ENCODE data around the gene U2SURP. TPM values are rescaled to one million over a fixed set of nuclear protein-coding genes. Genes with fewer than 3 reads are reported as not detected.

The U2SURP gene
- 176 TPM in 2 replicates for total RNA-seq

DNA sequence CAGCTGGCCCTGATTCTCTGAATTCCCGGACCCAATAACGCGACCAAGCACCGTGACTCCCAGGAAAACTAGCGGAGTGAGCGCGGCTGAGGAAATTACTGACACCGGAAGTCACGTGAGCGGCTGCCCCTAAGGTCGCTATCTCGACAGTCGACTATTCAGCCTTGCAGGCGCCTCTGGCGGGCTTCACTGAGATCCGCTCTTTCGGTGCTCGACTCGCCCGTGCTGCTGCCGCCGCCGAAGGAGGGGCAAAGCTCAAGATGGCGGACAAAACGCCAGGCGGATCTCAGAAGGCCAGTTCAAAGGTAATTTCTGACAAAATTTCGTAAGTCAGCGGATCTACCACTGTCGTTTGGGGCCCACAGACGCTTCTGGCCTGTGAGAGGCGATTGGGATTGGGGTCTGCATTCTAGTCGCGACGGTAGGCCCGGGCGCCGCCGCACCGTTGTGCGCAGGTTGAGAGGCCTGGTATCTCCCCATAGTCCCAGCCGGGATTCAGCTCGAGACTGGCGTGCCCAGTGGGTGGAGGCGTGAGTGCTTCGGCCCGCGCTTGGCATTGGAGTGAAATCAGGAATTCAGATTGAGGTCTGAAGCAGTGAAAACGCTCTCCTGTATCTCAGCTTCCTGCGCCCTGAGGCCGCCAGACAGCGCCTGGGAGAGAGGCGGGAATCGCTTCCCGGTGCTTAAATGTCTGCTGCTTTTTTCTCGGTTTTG is at the start of gene U2SURP:
U2SURP (plus strand) TSS at position 202 of the 714 bp plus-strand sequence; CDS start at position 261, 59 bp downstream.
- peak within 1 kb of the TSS; percentile 94 for H3K4me3 Mint-ChIP-seq (ENCODE audit: low read depth)
- intact Hi-C loops (cut with micrococcal nuclease) = loop anchor here (1.0 to 5.0 kb wide), 8 partner anchors 10 to 970 kb away; partner anchors contain the start of genes ATR, DIPK2A and PLS1

DNA sequence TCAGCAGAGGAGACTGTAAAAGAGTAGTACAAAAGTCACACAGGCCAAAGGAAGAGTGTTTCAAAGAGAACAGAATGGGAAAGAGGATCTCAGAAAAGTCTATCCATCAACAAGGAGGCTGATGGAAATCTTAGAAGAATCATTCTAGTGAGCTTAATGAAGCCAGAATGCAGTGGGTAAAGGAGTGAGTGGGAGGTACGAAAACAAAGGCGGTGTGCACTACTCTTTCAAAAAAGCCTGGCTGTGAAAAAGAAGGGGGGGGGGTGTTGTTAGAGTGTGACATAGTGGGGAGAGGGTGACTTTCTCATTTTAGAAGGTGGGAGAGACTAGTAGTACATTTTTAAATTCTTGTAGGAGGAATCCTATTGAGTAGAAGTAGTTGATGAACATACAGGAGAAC is 49.6 kb upstream of the U2SURP start:
- no peaks in the 10 kb centered on the region for H3K36me3 Mint-ChIP-seq (ENCODE audit: low read depth)
- H3K27ac Mint-ChIP-seq = no peak overlapping the region
- DNase-seq (ENCODE audit: low spot score) = no peak
- peaks cover 64% of the 10 kb centered on the region for H3K27me3 Mint-ChIP-seq (ENCODE audit: low read depth)
- H3K4me3 Mint-ChIP-seq (ENCODE audit: low read depth) = no peak overlapping the region
- intact Hi-C loops (cut with micrococcal nuclease) = no loop called here
- H3K4me1 Mint-ChIP-seq (ENCODE audit: low read depth) = no peaks in the 10 kb centered on the region
- no peaks in the 10 kb centered on the region for H3K9me3 Mint-ChIP-seq

More for the DNA sequence above, at the start of gene U2SURP:
- peak; percentile 91 for DNase-seq (ENCODE audit: low spot score)
- H3K36me3 Mint-ChIP-seq (ENCODE audit: low read depth) = peaks cover 11% of the 10 kb centered on the region
- peaks cover 22% of the 10 kb centered on the region for H3K4me1 Mint-ChIP-seq (ENCODE audit: low read depth)
- peak within 1 kb of the TSS; percentile 96 for H3K27ac Mint-ChIP-seq
- H3K27me3 Mint-ChIP-seq (ENCODE audit: low read depth) = peaks cover 3% of the 10 kb centered on the region
- no peaks in the 10 kb centered on the region for H3K9me3 Mint-ChIP-seq

DNA sequence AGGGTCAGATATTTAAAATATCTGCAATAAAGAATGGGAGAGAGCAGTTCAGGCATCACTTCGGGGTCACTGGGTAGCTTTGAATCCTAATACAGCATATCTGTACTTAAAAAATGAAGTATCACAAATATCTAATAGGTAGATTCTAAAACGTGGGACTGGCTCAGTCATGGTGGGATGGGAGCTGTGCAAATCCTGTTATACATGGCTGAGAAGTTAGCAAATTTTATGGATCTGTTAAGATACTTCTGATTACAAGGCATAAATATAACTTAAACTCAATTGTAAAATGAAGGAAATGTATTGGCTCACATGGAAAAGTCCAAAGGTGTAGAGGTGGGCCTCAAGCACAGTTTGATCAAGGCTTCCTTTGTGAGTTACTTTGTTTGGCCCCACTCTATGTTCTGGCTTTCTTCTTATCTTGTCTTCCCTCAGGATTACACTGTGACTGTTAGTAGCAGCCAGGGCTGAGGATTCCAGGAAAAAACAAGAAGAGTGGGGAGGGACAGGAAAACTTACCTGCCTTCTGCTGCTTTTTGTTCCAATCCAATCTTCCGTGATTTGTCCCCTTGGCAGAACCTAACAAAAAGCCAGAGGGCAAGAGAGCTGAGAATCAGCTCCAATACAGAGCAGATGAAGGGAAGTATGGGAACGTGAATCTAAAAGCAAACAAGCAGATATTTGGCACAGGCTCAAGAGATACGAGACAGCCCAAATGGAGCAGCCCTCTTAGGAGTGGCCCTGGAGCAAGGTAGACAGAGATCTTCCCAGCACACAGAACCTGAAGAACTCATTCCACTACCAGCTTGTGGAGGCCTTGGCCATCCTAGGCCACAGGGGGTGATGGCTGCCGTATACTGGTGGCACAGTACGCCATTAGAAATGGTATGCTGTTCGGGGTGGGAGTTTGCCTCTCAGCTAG is 48.8 kb upstream of the U2SURP start:
- Mint-ChIP-seq H3K27ac (no peak overlapping the region), H3K36me3 (ENCODE audit: low read depth) (no peaks in the 10 kb centered on the region), H3K27me3 (ENCODE audit: low read depth) (peaks cover 68% of the 10 kb centered on the region), H3K9me3 (no peaks in the 10 kb centered on the region), H3K4me1 (ENCODE audit: low read depth) (no peaks in the 10 kb centered on the region), H3K4me3 (ENCODE audit: low read depth) (no peak overlapping the region)
- intact Hi-C loops (cut with micrococcal nuclease) = no loop called here
- no peak for DNase-seq (ENCODE audit: low spot score)

DNA sequence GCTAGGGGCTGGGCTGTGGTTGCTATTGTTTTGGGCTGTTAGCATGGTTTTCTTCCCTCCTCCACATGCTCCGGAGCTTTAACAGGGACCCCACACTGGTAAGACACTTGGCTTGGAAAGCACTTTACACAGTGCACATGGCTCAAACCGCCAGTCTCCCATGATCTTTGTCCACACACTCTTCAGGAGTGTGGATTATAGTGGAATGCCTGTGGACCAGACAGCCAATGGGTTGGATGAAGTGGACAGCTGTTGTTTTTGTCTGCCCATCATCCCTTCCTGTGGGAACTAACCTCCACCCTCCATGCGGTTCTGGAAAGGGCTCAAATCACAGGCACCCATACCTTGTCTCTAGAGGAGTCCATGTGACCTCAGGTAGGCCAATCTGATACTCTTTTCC is 47.9 kb upstream of the U2SURP start:
- H3K27me3 Mint-ChIP-seq (ENCODE audit: low read depth) = peaks cover 67% of the 10 kb centered on the region
- H3K27ac Mint-ChIP-seq = no peak overlapping the region
- H3K4me3 Mint-ChIP-seq (ENCODE audit: low read depth) = no peak overlapping the region
- no peaks in the 10 kb centered on the region for H3K4me1 Mint-ChIP-seq (ENCODE audit: low read depth)
- intact Hi-C loops (cut with micrococcal nuclease) = no loop called here
- no peaks in the 10 kb centered on the region for H3K36me3 Mint-ChIP-seq (ENCODE audit: low read depth)
- no peaks in the 10 kb centered on the region for H3K9me3 Mint-ChIP-seq
- no peak for DNase-seq (ENCODE audit: low spot score)

DNA sequence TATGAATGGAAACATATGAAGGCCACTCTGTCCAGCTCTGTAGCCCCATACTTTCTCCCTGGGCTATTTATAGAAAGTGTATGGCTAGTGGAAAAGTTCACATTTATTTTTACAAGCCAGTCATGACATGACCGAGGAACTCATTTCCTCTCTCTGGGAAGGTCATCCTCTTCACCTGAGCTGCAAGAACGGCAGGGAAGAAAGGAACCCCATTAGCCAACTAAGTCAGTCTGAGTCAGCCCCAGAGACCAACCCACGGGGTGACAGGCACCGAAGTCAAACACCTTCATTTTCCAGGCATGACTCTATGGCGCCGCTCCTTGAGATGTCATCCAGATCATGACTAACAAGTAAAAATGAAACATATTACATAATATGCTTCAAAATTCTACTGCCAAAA is 42.7 kb upstream of the U2SURP start:
- H3K9me3 Mint-ChIP-seq = no peaks in the 10 kb centered on the region
- H3K4me1 Mint-ChIP-seq (ENCODE audit: low read depth) = peaks cover 5% of the 10 kb centered on the region
- intact Hi-C loops (cut with micrococcal nuclease) = no loop called here
- H3K4me3 Mint-ChIP-seq (ENCODE audit: low read depth) = no peak overlapping the region
- H3K27me3 Mint-ChIP-seq (ENCODE audit: low read depth) = peaks cover 64% of the 10 kb centered on the region
- no peaks in the 10 kb centered on the region for H3K36me3 Mint-ChIP-seq (ENCODE audit: low read depth)
- no peak for DNase-seq (ENCODE audit: low spot score)
- no peak overlapping the region for H3K27ac Mint-ChIP-seq

DNA sequence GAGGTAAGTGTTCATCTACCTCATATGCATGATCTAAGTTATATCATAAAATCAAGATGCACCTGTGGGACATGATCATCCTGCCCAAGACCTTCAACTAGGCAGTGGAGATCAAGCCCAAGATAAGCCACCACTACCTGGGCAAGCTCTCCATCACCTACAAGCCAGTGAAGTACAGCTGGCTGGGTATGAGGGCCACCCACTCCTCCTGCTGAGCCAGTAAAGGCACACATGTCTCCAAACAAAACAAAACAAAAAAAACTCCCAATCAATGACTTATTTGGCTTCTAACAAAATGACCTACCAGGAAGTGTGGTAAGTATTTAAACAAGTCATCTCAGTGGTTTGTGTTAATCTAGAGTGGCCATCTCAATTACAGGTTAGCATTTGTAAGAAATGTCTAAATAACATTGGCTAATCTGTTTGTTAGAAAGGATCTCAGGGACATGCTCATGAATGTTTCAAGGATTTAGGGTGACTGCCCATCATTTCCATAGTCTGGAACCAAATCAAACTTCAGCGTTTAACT is 41.0 kb upstream of the U2SURP start:
- Mint-ChIP-seq H3K4me3 (ENCODE audit: low read depth) (no peak overlapping the region), H3K27me3 (ENCODE audit: low read depth) (peaks cover 68% of the 10 kb centered on the region), H3K36me3 (ENCODE audit: low read depth) (no peaks in the 10 kb centered on the region), H3K9me3 (no peaks in the 10 kb centered on the region), H3K4me1 (ENCODE audit: low read depth) (peaks cover 9% of the 10 kb centered on the region), H3K27ac (no peak overlapping the region)
- intact Hi-C loops (cut with micrococcal nuclease) = no loop called here
- no peak for DNase-seq (ENCODE audit: low spot score)

DNA sequence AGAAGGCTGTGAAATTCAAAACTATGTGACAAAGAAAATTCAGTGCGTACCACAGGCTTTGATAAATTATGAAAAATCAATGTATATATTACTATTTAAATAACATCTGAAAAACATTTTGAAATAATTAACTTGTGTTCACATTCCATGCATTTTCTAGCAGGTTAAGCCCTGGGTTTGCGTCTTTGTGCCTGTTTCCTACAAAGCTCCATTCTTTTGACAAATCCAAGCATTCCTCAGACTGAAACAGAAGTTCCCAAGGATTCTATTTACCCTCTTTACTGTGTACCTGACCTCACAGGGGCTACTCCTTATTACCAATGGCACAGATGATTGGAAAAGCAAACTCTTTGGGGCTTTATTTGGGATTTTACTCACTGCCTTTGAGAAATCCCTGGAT is 39.8 kb upstream of the U2SURP start:
- no peaks in the 10 kb centered on the region for H3K9me3 Mint-ChIP-seq
- no peak overlapping the region for H3K27ac Mint-ChIP-seq
- no peak for DNase-seq (ENCODE audit: low spot score)
- no peaks in the 10 kb centered on the region for H3K36me3 Mint-ChIP-seq (ENCODE audit: low read depth)
- peaks cover 9% of the 10 kb centered on the region for H3K4me1 Mint-ChIP-seq (ENCODE audit: low read depth)
- H3K4me3 Mint-ChIP-seq (ENCODE audit: low read depth) = no peak overlapping the region
- peaks cover 73% of the 10 kb centered on the region for H3K27me3 Mint-ChIP-seq (ENCODE audit: low read depth)
- intact Hi-C loops (cut with micrococcal nuclease) = no loop called here

DNA sequence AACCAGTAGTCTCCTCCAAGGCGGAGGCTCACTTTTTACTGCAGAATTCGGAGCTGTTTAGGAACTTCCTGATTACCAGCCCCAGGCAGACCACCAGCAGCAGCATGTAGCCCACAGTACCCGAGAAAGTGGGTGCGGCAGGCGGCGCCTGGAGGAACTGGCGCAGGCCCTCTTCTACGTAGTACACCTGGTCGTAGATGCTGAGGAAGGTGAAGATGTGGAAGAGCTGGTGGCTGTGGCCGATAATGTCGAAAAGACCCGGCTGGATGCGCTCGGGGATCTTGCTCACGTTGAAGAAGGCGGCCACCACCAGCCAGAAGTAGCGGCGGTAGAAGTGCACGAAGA is 39.2 kb upstream of the U2SURP start:
- intact Hi-C loops (cut with micrococcal nuclease) = no loop called here
- Mint-ChIP-seq H3K9me3 (no peaks in the 10 kb centered on the region), H3K27me3 (ENCODE audit: low read depth) (peaks cover 73% of the 10 kb centered on the region), H3K36me3 (ENCODE audit: low read depth) (no peaks in the 10 kb centered on the region), H3K27ac (no peak overlapping the region), H3K4me3 (ENCODE audit: low read depth) (peak overlapping the region; percentile 79), H3K4me1 (ENCODE audit: low read depth) (peaks cover 9% of the 10 kb centered on the region)
- DNase-seq (ENCODE audit: low spot score) = no peak

DNA sequence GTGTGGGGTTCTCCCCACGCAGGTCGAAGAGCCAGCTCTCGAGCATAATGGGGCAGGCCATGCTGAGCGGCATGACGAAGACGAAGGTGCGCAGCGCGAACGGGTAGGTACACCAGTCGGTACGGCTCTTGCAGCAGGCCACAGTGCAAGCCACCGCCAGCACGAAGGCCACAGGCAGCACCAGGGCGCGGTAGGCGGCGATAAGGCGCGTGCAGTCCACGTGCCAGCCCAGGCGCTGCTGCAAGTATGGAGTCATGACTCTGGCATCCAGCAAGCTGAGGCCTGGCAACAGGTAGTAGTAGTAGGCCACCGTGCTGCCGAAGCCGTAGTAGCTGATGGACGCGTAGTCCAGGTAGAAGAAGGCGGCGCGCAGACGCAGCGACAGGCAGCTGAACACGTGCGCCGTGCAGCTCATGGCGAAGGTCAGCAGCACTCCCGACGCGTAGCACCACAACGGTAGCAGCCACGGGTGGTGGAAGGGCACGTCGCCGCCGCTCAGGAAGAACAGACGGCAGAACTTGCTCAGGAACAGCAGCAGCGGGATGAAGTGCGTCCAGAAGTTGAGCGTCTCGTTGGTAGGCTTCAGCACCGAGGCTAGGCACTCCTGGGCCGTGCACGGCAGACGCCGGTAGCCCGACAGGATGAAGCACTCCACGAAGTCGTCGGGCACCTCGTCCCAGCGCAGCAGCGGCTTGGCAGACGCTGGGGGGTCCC is 38.7 kb upstream of the U2SURP start:
- H3K4me3 Mint-ChIP-seq (ENCODE audit: low read depth) = peak overlapping the region; percentile 79
- H3K9me3 Mint-ChIP-seq = no peaks in the 10 kb centered on the region
- H3K27ac Mint-ChIP-seq = no peak overlapping the region
- DNase-seq (ENCODE audit: low spot score) = no peak
- no peaks in the 10 kb centered on the region for H3K36me3 Mint-ChIP-seq (ENCODE audit: low read depth)
- peaks cover 68% of the 10 kb centered on the region for H3K27me3 Mint-ChIP-seq (ENCODE audit: low read depth)
- intact Hi-C loops (cut with micrococcal nuclease) = no loop called here
- peaks cover 9% of the 10 kb centered on the region for H3K4me1 Mint-ChIP-seq (ENCODE audit: low read depth)

DNA sequence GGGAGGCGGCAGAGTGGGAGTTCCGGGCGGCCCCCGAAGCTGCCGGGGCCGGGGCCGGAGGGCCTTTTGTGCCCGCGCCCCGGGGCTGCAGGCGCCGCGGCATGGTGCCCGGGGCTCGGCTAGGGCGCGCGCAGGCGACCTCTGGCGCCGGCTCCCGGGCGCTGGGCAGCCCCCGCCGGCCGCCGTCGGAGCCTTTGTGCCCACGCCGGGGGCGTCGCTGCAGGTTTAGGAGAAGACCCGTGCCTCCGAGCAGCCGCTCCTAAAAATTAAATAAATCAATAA is 38.2 kb upstream of the U2SURP start:
- H3K36me3 Mint-ChIP-seq (ENCODE audit: low read depth) = no peaks in the 10 kb centered on the region
- H3K4me3 Mint-ChIP-seq (ENCODE audit: low read depth) = peak overlapping the region; percentile 79
- no peak for DNase-seq (ENCODE audit: low spot score)
- peaks cover 9% of the 10 kb centered on the region for H3K4me1 Mint-ChIP-seq (ENCODE audit: low read depth)
- no peak overlapping the region for H3K27ac Mint-ChIP-seq
- peaks cover 68% of the 10 kb centered on the region for H3K27me3 Mint-ChIP-seq (ENCODE audit: low read depth)
- no peaks in the 10 kb centered on the region for H3K9me3 Mint-ChIP-seq
- intact Hi-C loops (cut with micrococcal nuclease) = no loop called here

DNA sequence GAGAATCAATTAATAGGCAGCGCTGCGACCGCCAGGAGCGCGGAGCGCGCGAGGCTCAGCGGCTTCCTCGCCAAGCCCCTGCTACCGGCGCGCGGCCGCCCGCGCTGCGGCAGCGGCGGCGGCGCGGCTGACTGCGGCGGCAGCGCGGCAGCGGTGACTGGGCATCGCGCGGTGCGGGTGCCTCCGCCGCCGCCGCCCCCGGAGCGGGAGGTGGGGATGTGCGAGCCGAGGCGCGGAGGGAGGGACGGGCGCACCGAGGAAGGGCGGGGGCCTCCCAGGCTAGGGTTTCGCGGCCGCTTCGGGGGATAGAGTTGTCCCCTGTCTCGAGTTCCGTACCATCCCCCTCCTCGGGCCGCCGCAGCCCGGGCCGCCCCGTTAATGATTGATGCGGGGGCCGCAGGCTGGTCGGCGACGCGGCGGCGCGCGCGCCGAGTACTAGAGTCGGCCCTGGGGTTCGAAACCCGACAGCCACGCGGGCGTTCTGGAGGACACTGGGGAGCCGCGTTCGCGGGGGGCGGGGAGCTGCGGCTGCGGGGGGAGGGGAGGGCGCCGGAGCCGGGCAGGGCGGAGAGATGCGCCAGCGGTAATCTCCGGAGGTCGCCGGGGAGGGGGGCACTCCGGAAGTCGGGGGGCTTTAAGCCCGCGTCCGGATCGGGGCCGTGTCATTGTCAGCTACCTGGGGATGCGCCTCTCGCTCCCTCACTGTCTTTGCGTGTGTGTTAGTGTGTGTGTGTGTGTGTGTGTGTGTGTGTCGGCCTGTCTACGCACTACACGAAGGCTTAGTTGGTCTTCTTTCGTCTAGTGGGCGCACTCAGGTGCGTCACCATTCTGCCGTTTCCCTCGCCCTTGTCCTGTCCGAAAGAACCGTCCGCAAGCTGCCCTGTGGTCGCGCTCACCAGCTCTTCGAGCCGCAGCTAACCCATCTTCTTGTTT is 37.6 kb upstream of the U2SURP start, which contains the start of gene PAQR9:
PAQR9 (minus strand) TSS at position 159 of the 933 bp plus-strand sequence. CDS start 338 bp downstream, outside the sequence.
- intact Hi-C loops (cut with micrococcal nuclease) = no loop called here
- H3K27me3 Mint-ChIP-seq (ENCODE audit: low read depth) = peaks cover 67% of the 10 kb centered on the region
- DNase-seq (ENCODE audit: low spot score) = no peak

DNA sequence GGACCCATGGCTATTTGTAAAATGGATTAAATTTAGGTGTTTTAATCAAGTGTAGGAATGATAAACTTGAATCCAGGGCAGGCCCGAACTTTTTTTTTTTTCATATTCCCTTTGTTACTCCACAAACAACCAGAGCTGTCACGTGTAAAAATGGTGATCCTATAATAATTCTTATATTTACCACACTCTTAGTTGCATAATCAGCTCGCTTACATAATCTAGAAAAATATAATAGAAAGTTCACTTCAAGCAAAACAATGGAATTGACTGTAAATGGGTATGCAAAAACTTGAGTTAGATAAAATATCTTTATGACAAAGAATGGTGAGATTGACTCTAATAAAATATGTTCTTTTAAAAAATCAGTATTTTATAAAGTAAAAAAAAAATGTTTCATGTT is 35.8 kb upstream of the U2SURP start:
- Mint-ChIP-seq H3K4me3 (ENCODE audit: low read depth) (no peak overlapping the region), H3K9me3 (no peaks in the 10 kb centered on the region), H3K4me1 (ENCODE audit: low read depth) (peaks cover 6% of the 10 kb centered on the region), H3K27me3 (ENCODE audit: low read depth) (peaks cover 66% of the 10 kb centered on the region), H3K27ac (no peak overlapping the region), H3K36me3 (ENCODE audit: low read depth) (no peaks in the 10 kb centered on the region)
- intact Hi-C loops (cut with micrococcal nuclease) = no loop called here
- DNase-seq (ENCODE audit: low spot score) = no peak

More for the DNA sequence above, 37.6 kb upstream of the U2SURP start, which contains the start of gene PAQR9:
- Mint-ChIP-seq H3K9me3 (no peaks in the 10 kb centered on the region), H3K27ac (no peak within 1 kb of the TSS), H3K4me1 (ENCODE audit: low read depth) (peaks cover 7% of the 10 kb centered on the region), H3K4me3 (ENCODE audit: low read depth) (peak within 1 kb of the TSS; percentile 79), H3K36me3 (ENCODE audit: low read depth) (no peaks in the 10 kb centered on the region)
